OCI-LY3 (cell line): ENCODE results near the gene ANKRD13D.

Experiments used
- EZH2phosphoT487 ChIP-seq: fragments of 200-600 bp; shearing (Covaris generic); IDR thresholded peaks from 2 replicates; pipeline ENCODE4 v1.6.1; 2018; ENCODE audit warnings: antibody characterized with exemption, mixed run types, low read depth
- TF ChIP-seq, protein P1 (sequence below): fragments of 200-600, 300-600 bp; sonication (generic); IDR thresholded peaks from 2 replicates; pipeline ENCODE4 v1.5.1; 2014; ENCODE audit warnings: antibody characterized with exemption, low read length, low read depth

DNA sequence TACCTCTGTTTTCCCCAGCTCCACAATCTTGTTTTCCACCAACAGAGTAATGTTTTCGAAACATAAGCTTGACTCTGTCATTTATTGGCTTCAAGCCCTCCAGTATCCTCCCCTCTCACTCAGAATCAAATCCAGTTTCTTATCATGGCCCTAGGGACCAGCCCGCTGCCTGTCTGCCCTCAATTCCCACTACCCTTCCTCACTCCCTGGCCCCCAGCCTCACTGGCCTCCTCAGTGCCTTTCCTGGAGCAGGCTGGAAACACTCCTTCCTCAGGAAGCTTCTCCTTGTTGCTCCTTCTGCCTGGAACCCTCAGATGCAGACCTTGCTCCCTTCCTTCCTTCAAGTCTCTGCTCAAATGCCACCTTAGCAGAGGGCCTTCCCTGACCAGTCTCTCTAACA is 60.4 kb downstream of the ANKRD13D start:
- TF ChIP-seq, protein P1, sequence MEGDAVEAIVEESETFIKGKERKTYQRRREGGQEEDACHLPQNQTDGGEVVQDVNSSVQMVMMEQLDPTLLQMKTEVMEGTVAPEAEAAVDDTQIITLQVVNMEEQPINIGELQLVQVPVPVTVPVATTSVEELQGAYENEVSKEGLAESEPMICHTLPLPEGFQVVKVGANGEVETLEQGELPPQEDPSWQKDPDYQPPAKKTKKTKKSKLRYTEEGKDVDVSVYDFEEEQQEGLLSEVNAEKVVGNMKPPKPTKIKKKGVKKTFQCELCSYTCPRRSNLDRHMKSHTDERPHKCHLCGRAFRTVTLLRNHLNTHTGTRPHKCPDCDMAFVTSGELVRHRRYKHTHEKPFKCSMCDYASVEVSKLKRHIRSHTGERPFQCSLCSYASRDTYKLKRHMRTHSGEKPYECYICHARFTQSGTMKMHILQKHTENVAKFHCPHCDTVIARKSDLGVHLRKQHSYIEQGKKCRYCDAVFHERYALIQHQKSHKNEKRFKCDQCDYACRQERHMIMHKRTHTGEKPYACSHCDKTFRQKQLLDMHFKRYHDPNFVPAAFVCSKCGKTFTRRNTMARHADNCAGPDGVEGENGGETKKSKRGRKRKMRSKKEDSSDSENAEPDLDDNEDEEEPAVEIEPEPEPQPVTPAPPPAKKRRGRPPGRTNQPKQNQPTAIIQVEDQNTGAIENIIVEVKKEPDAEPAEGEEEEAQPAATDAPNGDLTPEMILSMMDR, result no peak
- TF ChIP-seq EZH2phosphoT487, result no peak
